WI38 (cell line): Measurements from ENCODE around the gene NTN1.

Experiments
- H3K4me3 ChIP-seq: 2 replicates; pipeline ENCODE4 v1.5.1; 2011; ENCODE audit warnings: low read depth, mild to moderate bottlenecking, control low read depth, low read length
- CTCF ChIP-seq: IDR thresholded peaks from 2 replicates; pipeline ENCODE4 v1.5.1; 2012; ENCODE audit warnings: low read depth, mild to moderate bottlenecking, control low read depth, low read length

Gene NTN1

GRCh38 chr17:9038380-9038779 lies 17.1 kb downstream of the NTN1 start:
- no peak for TF ChIP-seq CTCF
- H3K4me3 ChIP-seq: no peak overlapping the region

GRCh38 chr17:9044772-9045463 lies 23.6 kb downstream of the NTN1 start:
- no peak overlapping the region for H3K4me3 ChIP-seq
- no peak for TF ChIP-seq CTCF

GRCh38 chr17:9050801-9051401 lies 29.6 kb downstream of the NTN1 start:
- no peak overlapping the region for H3K4me3 ChIP-seq
- no peak for TF ChIP-seq CTCF

GRCh38 chr17:9051561-9051960 lies 30.3 kb downstream of the NTN1 start:
- TF ChIP-seq CTCF: no peak
- H3K4me3 ChIP-seq: no peak overlapping the region

GRCh38 chr17:9052921-9053320 lies 31.6 kb downstream of the NTN1 start:
- no peak overlapping the region for H3K4me3 ChIP-seq

GRCh38 chr17:9053406-9053805 lies 32.1 kb downstream of the NTN1 start:
- TF ChIP-seq CTCF: no peak
- H3K4me3 ChIP-seq: no peak overlapping the region

More at GRCh38 chr17:9052921-9053320, 31.6 kb downstream of the NTN1 start:
- TF ChIP-seq CTCF: no peak
